Breast epithelium (tissue), 4 donors: ENCODE data around the gene NR3C2. TPM values are rescaled to one million over a fixed set of nuclear protein-coding genes. Genes with fewer than 3 reads are reported as not detected.

ENCODE experiments used
- DNase-seq, 2 donors: peaks; one replicate each; pipeline ENCODE4 v3.0.0-alpha.2; 2019; ENCODE audit warnings: low spot score in 2 of 2
- H3K27ac ChIP-seq, 2 donors: fragments of 200-600 bp; sonication (generic) in 1 of 2; one replicate each; pipeline ENCODE4 v1.5.1; 2016 to 2019; ENCODE audit warnings: mild to moderate bottlenecking in 1 of 2
- H3K27me3 ChIP-seq, 2 donors: fragments of 200-600 bp; sonication (generic) in 1 of 2; one replicate each; pipeline versions ENCODE4 v1.5.1 to v1.6.0; 2017 to 2019; ENCODE audit warnings: control low read depth in 1 of 2, mild to moderate bottlenecking in 1 of 2
- H3K36me3 ChIP-seq: fragments of 200-600 bp; one replicate; pipeline ENCODE4 v1.5.1; 2019
- H3K4me1 ChIP-seq, 2 donors: fragments of 200-600 bp; sonication (generic); one replicate each; pipeline ENCODE4 v1.5.1; 2016 to 2019; ENCODE audit warnings: control low read depth in 1 of 2
- H3K4me3 ChIP-seq, 3 donors: fragments of 200-600 bp; sonication (generic); 1 replicate in 2 of 3; 2 replicates in 1 of 3; pipeline ENCODE4 v1.5.1; 2016 to 2019; ENCODE audit warnings: mild to moderate bottlenecking in 3 of 3, moderate library complexity in 2 of 3
- H3K9me3 ChIP-seq, 2 donors: fragments of 200-600 bp; sonication (generic) in 1 of 2; one replicate each; pipeline ENCODE4 v1.5.1; 2016 to 2019; ENCODE audit warnings: control low read depth in 1 of 2
- POLR2A ChIP-seq: fragments of 450-650 bp; IDR thresholded peaks from one replicate; pipeline ENCODE4 v1.6.1; 2016; ENCODE audit warnings: antibody characterized with exemption, mild to moderate bottlenecking, moderate library complexity
- POLR2AphosphoS5 ChIP-seq, 3 donors: sonication (generic); formaldehyde crosslinking; IDR thresholded peaks; one replicate each; pipeline ENCODE4 v1.6.1; 2017; ENCODE audit warnings: antibody characterized with exemption in 3 of 3
- intact Hi-C: fragments of 100-400 bp; cut with DNase I; formaldehyde crosslinking; loops from one replicate; pipeline ENCODE4 v1.15.1; 2023; ENCODE audit warnings: low total_unique reads
- total RNA-seq, 3 donors: library from RNA; depleted of rRNA; stranded (reverse); fragments of >200 nt; gene quantifications; one replicate each; pipeline ENCODE4 v1.1.0, GENCODE V29; 2016
- TF ChIP-seq, protein P1 (sequence below), 3 donors: fragments of 450-650 bp; IDR thresholded peaks; one replicate each; pipeline ENCODE4 v1.5.1; 2016 to 2017; ENCODE audit warnings: antibody characterized with exemption in 3 of 3, mild to moderate bottlenecking in 3 of 3, moderate library complexity in 3 of 3

Gene NR3C2
- total RNA-seq, 3 donors from 2014 or later = 8.0 to 39.5 (median 13.8) TPM

DNA sequence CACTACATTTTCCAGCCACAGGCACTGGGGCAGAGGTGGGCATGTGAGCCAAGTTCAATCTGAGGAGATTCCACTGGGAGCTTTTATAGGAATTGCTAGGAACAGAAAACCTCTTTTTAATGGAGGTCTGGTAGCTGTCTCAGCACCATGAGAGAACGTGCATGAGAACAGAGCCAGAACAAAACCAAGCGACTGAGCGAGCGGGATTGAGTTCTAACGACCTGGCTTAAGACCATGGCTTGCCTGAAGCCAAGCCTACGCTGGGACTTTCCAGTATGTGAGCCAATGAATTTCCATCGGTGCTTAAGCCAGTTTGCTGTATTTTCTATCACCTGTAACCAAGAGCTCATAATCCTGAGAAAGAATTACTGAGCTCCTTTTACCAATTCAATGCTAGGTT, 183.7 kb downstream of the NR3C2 start:
- Histone ChIP-seq H3K4me1 (no peaks in the 10 kb centered on the region), H3K36me3 (no peaks in the 10 kb centered on the region), H3K27me3 (no peaks in the 10 kb centered on the region), H3K9me3 (no peaks in the 10 kb centered on the region), H3K27ac (no peak overlapping the region), H3K4me3 (no peak overlapping the region)
- TF ChIP-seq, protein P1, sequence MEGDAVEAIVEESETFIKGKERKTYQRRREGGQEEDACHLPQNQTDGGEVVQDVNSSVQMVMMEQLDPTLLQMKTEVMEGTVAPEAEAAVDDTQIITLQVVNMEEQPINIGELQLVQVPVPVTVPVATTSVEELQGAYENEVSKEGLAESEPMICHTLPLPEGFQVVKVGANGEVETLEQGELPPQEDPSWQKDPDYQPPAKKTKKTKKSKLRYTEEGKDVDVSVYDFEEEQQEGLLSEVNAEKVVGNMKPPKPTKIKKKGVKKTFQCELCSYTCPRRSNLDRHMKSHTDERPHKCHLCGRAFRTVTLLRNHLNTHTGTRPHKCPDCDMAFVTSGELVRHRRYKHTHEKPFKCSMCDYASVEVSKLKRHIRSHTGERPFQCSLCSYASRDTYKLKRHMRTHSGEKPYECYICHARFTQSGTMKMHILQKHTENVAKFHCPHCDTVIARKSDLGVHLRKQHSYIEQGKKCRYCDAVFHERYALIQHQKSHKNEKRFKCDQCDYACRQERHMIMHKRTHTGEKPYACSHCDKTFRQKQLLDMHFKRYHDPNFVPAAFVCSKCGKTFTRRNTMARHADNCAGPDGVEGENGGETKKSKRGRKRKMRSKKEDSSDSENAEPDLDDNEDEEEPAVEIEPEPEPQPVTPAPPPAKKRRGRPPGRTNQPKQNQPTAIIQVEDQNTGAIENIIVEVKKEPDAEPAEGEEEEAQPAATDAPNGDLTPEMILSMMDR (IDR thresholded peaks at IDR 0.05) = no peak
- TF ChIP-seq POLR2AphosphoS5 (IDR thresholded peaks at IDR 0.05) (no peak), POLR2A (no peak)
- intact Hi-C loops = no loop called here
- no peak for DNase-seq

DNA sequence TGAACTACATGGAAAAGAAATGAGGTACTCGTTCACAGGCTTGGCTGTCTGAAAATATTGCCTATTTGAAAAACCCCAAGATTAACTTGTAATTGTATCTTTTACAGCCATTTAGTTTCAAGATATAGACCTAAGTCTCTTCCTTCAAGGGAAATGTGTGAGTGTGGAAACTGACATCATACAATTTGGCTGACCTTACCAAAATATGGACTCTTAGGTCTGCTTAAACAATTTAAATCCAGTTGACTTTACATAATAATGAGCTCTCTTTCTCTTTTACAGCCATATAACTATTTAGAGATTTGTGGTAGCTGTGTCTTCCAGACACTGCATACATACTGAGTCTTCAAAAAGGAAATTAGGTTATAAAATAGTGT, 186.9 kb downstream of the NR3C2 start:
- H3K9me3 ChIP-seq = no peaks in the 10 kb centered on the region
- TF ChIP-seq POLR2AphosphoS5 (IDR thresholded peaks at IDR 0.05) (no peak), POLR2A (no peak)
- TF ChIP-seq, protein P1 (IDR thresholded peaks at IDR 0.05) = no peak
- no peaks in the 10 kb centered on the region for H3K36me3 ChIP-seq
- no peaks in the 10 kb centered on the region for H3K27me3 ChIP-seq
- H3K4me3 ChIP-seq = no peak overlapping the region
- no peak overlapping the region for H3K27ac ChIP-seq
- no peaks in the 10 kb centered on the region for H3K4me1 ChIP-seq
- no peak for DNase-seq
- intact Hi-C loops = no loop called here

DNA sequence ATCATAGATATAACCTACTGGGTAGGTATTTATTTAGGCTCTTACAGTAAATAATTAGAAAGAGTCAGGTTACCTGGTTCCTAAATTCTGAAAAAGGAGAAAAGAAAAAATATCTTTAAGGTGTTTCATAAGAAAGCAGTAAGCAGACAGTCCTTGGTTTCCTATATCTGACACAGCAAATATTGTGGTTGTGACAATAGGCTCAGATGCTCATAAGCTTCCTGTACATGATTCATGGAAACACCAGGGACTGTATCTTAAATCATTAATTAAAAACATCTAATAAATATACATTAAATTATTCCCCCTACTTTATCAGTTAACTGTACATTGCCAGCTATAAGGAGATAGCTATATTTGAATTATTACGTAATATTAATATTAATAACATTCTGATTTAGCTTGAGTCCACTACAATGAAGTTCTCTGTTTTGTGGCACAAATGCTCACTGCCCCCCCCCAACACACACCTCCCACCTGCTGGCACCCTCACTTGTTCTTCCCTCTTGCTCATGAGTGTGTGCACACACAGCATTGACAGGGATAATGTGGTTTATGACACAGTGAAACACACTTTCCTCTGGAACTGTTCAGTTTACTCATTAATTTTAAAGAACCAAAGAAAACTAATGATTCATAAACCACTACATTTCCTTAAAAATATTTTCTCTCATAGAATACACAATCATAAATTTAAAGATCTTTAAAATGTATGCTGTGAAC, 187.4 kb downstream of the NR3C2 start:
- H3K27me3 ChIP-seq = no peaks in the 10 kb centered on the region
- H3K9me3 ChIP-seq = no peaks in the 10 kb centered on the region
- H3K4me3 ChIP-seq = no peak overlapping the region
- intact Hi-C loops = no loop called here
- TF ChIP-seq, protein P1 (IDR thresholded peaks at IDR 0.05) = no peak
- no peak for TF ChIP-seq POLR2A
- no peak for TF ChIP-seq POLR2AphosphoS5 (IDR thresholded peaks at IDR 0.05)
- H3K27ac ChIP-seq = no peak overlapping the region
- DNase-seq = no peak
- H3K36me3 ChIP-seq = no peaks in the 10 kb centered on the region
- no peaks in the 10 kb centered on the region for H3K4me1 ChIP-seq

DNA sequence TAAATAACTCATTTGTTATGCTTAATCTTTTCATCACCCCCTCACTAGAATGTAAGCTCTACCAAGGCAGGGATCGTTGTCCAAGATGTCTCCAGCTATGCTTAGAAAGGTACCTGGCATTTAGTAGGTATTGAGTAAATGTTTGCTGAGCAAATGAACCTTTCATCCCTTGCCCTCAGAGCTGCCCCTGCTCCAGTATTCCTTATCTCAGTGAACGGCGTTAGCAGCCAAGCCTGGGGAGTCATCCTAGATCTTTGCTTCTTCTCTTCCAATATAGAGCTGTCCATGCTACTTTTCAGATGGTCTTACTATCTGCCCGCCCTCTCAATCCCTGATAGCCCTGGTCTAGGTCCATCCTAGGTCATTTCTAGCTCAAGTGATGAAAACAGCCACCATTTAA, 188.4 kb downstream of the NR3C2 start:
- H3K27me3 ChIP-seq = no peaks in the 10 kb centered on the region
- H3K4me1 ChIP-seq = no peaks in the 10 kb centered on the region
- no peak overlapping the region for H3K4me3 ChIP-seq
- H3K27ac ChIP-seq = no peak overlapping the region
- TF ChIP-seq, protein P1 (IDR thresholded peaks at IDR 0.05) = no peak
- TF ChIP-seq POLR2AphosphoS5 (IDR thresholded peaks at IDR 0.05) (no peak), POLR2A (no peak)
- H3K36me3 ChIP-seq = no peaks in the 10 kb centered on the region
- no peaks in the 10 kb centered on the region for H3K9me3 ChIP-seq
- intact Hi-C loops = no loop called here
- no peak for DNase-seq

DNA sequence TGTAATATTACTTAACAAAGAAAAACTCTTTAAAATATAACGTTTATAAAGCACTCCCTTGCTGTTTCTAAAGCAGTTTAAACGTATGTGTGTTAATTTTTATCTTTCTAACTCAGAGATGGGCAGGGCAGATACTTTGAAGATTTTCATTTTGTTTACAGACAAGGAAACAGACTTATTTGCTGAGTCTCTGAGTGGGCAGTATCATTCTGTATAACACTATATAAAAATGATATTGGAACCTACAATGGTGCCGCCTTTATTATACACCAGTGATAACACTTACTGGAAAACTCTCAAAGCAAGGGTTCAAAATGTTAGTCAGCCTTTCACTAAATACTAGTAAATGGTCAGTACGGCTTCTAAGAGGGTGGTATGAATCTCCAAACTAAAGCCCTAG, 193.4 kb downstream of the NR3C2 start:
- DNase-seq = no peak
- Histone ChIP-seq H3K4me1 (no peaks in the 10 kb centered on the region), H3K4me3 (no peak overlapping the region), H3K27me3 (no peaks in the 10 kb centered on the region), H3K9me3 (no peaks in the 10 kb centered on the region), H3K36me3 (no peaks in the 10 kb centered on the region), H3K27ac (no peak overlapping the region)
- intact Hi-C loops = no loop called here
- TF ChIP-seq, protein P1 (IDR thresholded peaks at IDR 0.05) = no peak
- TF ChIP-seq POLR2AphosphoS5 (IDR thresholded peaks at IDR 0.05) (no peak), POLR2A (no peak)
